ENCODE measurements around the gene RRP36.

The RRP36 gene

GRCh38 chr6:43007126-43007525, 14.3 kb upstream of the RRP36 start:
- Histone ChIP-seq H3K9me2 (replicated peaks; ENCODE audit: low read depth, low read length) (no peaks in the 10 kb centered on the region), H3F3A (ENCODE audit: low read depth) (no peaks in the 10 kb centered on the region), H3K9me3 (ENCODE audit: insufficient read depth, low read depth, low read length) (no peaks in the 10 kb centered on the region), H3K79me2 (ENCODE audit: insufficient read depth, low read length) (peaks cover 6% of the 10 kb centered on the region), H3K27me3 (ENCODE audit: insufficient read depth, low read length, poor library complexity, severe bottlenecking) (no peaks in the 10 kb centered on the region), H4K20me1 (ENCODE audit: insufficient read depth, low read length, poor library complexity, severe bottlenecking) (no peaks in the 10 kb centered on the region), H2AFZ (ENCODE audit: low read length) (no peak overlapping the region), H3K9ac (ENCODE audit: low read depth, low read length, poor library complexity, severe bottlenecking) (no peak overlapping the region), H3K4me1 (ENCODE audit: insufficient read depth, low read length, poor library complexity, severe bottlenecking) (peaks cover 2% of the 10 kb centered on the region), H3K4me2 (ENCODE audit: low read depth, low read length, poor library complexity, severe bottlenecking) (no peak overlapping the region), H3K4me3 (ENCODE audit: low read length, poor library complexity, severe bottlenecking) (no peak overlapping the region), H3K36me3 (ENCODE audit: insufficient read depth, low read length) (peaks cover 62% of the 10 kb centered on the region; the same call in 1 of the 2 replicates)
- TF ChIP-seq EZH2phosphoT487 (IDR thresholded peaks at IDR 0.05; ENCODE audit: borderline replicate concordance) (no peak), CTCF (conservative IDR thresholded peaks at IDR 0.05; ENCODE audit: low read length) (no peak)

GRCh38 chr6:43009124-43009523, 12.3 kb upstream of the RRP36 start:
- no peak overlapping the region for H2AFZ ChIP-seq (ENCODE audit: low read length)
- H3K9me3 ChIP-seq (ENCODE audit: insufficient read depth, low read depth, low read length): no peaks in the 10 kb centered on the region
- H3K4me3 ChIP-seq (ENCODE audit: low read length, poor library complexity, severe bottlenecking): no peak overlapping the region
- no peaks in the 10 kb centered on the region for H4K20me1 ChIP-seq (ENCODE audit: insufficient read depth, low read length, poor library complexity, severe bottlenecking)
- H3K79me2 ChIP-seq (ENCODE audit: insufficient read depth, low read length): peaks cover 20% of the 10 kb centered on the region
- H3K27me3 ChIP-seq (ENCODE audit: insufficient read depth, low read length, poor library complexity, severe bottlenecking): no peaks in the 10 kb centered on the region
- H3K4me1 ChIP-seq (ENCODE audit: insufficient read depth, low read length, poor library complexity, severe bottlenecking): peaks cover 14% of the 10 kb centered on the region
- no peaks in the 10 kb centered on the region for H3F3A ChIP-seq (ENCODE audit: low read depth)
- peaks cover 63% of the 10 kb centered on the region; the same call in 1 of the 2 replicates for H3K36me3 ChIP-seq (ENCODE audit: insufficient read depth, low read length)
- no peak for TF ChIP-seq EZH2phosphoT487 (IDR thresholded peaks at IDR 0.05; ENCODE audit: borderline replicate concordance)
- TF ChIP-seq CTCF (conservative IDR thresholded peaks at IDR 0.05; ENCODE audit: low read length): peak; percentile 67
- no peak overlapping the region for H3K4me2 ChIP-seq (ENCODE audit: low read depth, low read length, poor library complexity, severe bottlenecking)
- H3K9ac ChIP-seq (ENCODE audit: low read depth, low read length, poor library complexity, severe bottlenecking): no peak overlapping the region
- no peaks in the 10 kb centered on the region for H3K9me2 ChIP-seq (replicated peaks; ENCODE audit: low read depth, low read length)

DNA sequence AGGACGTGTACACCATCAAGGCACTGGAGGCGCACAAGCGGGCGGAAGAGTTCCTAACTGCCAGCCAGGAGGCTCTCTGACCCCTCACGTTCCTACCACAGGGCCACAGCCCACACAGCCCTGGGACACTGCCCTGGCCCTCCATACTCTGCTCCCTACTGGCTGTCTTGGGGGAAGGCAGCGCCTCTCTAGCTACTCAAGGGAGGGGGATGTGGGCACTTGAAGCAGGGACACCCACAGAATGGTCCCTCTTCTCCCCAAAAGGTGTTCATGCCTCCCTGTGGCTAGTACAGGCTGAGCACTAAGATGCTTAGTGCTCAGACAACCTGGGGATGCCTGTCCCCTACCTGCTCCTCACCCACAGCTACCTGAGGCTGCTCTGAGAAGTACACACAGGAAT, 10.2 kb upstream of the RRP36 start:
- peaks cover 59% of the 10 kb centered on the region; the same call in 1 of the 2 replicates for H3K36me3 ChIP-seq (ENCODE audit: insufficient read depth, low read length)

More for the DNA sequence above, 10.2 kb upstream of the RRP36 start:
- TF ChIP-seq EZH2phosphoT487 (IDR thresholded peaks at IDR 0.05; ENCODE audit: borderline replicate concordance) (no peak), CTCF (conservative IDR thresholded peaks at IDR 0.05; ENCODE audit: low read length) (no peak; the same call in 1 of the 2 replicates)
- no peaks in the 10 kb centered on the region for H3K9me2 ChIP-seq (replicated peaks; ENCODE audit: low read depth, low read length)
- H3K9me3 ChIP-seq (ENCODE audit: insufficient read depth, low read depth, low read length): no peaks in the 10 kb centered on the region
- no peaks in the 10 kb centered on the region for H3F3A ChIP-seq (ENCODE audit: low read depth)
- H3K27me3 ChIP-seq (ENCODE audit: insufficient read depth, low read length, poor library complexity, severe bottlenecking): no peaks in the 10 kb centered on the region
- H3K9ac ChIP-seq (ENCODE audit: low read depth, low read length, poor library complexity, severe bottlenecking): peak overlapping the region; percentile 91
- peaks cover 28% of the 10 kb centered on the region for H3K4me1 ChIP-seq (ENCODE audit: insufficient read depth, low read length, poor library complexity, severe bottlenecking)
- peaks cover 39% of the 10 kb centered on the region for H3K79me2 ChIP-seq (ENCODE audit: insufficient read depth, low read length)
- H4K20me1 ChIP-seq (ENCODE audit: insufficient read depth, low read length, poor library complexity, severe bottlenecking): no peaks in the 10 kb centered on the region
- H3K4me2 ChIP-seq (ENCODE audit: low read depth, low read length, poor library complexity, severe bottlenecking): peak overlapping the region; percentile 97
- H3K4me3 ChIP-seq (ENCODE audit: low read length, poor library complexity, severe bottlenecking): no peak overlapping the region
- H2AFZ ChIP-seq (ENCODE audit: low read length): no peak overlapping the region

Measured in Loucy (cell line).